ENCODE results near the gene PODXL2.
A peak's percentile ranks its signal among the peaks of the same experiment; 100 is the strongest.
"Not testable (repeated sequence)": the region's sequence is repeated elsewhere in the genome, so short reads cannot be mapped to it uniquely, and the experiment has no call there.

The PODXL2 gene

DNA sequence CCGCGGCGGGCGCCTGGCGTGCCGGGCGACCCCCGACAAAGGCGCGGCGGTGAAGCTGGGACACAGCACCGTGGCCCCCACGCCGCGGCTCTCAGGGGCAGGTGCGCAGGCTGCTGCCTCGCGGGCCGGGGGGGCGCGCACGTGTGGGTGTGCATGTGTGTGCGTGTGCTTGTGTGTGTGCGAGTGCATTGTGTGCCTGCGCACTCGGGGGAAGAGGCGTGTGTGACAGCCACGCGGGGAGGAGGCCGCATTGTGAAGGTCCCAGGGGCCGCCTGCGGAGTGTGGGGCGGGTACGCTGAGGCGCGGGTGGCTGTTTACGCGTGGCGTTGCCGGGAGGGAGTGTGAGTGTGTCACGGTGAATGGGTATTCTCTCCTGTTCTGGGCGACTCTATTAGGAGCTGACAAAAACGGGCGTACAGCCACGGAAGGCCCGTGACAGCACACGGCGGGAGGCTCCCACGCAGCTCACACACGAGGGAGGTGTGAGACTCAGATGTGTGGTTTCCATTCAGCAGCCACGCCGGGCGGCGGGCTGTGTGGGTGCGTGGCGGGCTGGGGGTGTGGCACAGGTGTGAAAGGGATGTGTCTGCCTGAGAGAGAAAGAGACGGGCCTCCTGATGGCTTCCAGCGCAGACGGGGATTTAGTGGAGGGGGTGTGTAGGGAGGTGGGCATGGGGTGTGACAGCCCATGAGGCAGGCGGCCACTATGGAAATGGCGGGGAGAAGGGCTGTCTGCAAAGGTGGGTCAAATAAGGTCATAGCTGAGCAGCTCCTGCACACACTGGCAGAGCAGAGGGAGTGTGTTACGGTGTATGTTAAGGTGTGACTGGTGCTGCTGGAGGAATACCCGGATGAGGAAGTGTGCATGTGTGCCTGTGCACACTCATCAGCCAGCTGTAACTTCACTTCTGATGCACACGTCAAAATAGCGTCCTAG is 750 bp downstream of the PODXL2 start:
- DNase-seq = no peak

DNA sequence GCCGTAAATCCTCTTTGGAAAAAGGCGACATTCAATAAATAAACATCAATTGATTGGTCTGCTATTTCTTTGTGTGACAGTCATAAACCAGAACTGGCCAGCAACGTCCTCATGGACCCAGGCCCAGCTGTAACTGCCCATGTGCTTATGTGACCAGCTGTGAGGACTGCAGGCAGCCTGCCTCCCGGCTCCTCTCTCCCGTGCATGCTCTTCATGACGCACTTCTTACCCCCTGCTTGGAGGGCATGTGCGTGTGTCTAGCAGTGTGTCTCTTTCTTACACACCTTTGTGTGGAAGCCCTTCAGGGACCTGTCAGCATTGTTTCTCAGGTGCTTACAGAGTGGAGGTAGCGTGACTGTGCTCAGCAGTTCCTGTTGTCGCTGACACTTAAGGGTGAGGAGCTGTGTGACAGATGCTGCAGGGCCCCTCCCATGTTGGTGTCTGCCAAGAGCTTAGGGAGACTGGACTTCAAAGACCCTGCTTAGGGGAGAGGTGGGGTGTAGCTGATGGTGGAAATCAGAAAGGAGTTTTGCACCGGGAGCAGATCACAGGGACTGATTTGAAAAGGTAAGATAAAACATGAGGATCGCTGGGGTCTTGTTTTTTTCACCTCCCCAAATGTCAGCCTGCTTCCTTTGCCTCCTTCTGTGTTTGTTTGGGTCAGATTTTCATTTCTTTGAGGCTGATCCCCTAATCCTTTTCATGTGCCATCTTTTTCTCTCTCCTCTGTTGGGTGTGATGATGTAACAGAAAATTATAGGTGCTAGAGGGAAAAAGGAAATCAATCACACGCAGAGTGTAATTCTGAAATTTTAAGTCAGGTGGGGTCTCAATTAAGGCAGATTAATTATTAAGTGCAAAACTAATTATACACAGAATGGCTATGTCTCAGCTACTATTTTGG is 2.1 kb downstream of the PODXL2 start:
- no peak for DNase-seq

DNA sequence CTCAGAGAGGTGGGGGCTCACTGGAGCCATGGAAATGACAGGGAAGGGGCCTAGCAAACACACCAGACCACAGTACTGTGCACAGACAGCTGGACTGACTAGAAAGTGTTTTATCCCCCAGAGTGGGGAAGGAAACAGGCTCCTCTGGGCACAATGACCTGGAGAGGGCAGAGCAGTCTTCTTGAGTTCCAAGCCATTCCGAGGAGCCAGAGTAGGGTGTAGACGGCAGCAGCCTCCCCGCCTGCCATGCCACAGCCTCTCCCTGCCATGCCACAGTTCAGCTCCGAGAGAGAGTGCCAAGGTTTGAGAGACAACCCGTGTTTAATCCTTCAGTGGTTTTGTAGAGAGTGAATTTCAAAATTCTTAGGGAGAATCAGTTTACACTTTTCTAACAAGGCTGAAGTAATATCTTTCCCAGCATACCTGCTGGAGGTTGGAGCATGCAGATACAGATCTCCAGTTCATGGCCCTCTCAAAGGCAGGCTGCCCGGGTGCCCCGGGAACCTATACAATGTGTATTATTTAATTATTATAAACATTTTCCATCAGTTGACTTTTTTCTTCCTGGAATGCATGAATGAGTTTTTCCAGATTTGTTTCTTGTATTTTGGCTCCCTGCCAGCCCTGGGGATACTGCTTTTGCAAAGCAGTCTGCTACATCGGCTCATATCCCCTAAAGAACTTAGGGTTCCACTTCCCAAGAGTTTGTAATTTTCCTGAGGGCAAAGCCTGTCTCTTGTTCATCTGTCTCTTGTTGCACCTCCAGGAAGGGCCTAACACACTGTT is 3.2 kb downstream of the PODXL2 start:
- DNase-seq = no peak

DNA sequence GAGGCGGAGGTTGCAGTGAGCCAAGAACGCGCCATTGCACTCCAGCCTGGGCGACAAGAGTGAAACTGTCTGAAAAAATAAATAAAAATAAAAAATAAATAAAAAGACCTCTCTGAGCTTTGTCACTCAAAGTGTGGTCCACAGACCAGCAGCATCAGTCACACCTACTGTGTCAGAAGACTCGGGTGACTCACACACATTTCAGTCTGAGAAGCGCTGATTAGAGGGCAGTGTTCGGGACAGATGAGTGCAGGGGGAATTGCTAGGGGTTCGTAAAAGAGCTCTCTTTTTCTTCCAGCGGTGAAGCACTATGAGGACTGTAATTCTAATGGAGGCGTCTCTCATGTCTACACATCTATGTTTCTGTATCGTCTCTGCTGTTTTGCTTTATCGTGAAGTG is 5.7 kb downstream of the PODXL2 start:
- no peak for DNase-seq

DNA sequence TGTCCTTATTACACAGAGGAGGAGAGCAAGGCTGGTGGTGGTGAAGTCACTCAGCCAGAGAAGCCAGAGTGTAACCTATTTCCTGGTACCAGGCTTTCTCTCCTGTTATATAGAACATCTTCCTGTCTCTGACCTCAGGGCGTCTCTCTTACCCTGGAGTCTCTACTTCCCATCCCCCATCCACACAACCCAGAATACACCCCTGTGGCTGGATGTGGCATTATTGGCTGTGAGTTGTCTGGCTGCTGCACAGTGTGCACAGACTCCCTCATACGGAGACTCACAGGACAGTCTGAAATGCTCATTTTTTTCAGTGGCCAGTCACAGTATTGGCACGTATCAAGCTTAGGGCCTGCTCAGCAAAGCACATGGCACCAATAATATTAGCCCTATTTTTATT is 8.6 kb downstream of the PODXL2 start:
- peak; percentile 22 for DNase-seq

DNA sequence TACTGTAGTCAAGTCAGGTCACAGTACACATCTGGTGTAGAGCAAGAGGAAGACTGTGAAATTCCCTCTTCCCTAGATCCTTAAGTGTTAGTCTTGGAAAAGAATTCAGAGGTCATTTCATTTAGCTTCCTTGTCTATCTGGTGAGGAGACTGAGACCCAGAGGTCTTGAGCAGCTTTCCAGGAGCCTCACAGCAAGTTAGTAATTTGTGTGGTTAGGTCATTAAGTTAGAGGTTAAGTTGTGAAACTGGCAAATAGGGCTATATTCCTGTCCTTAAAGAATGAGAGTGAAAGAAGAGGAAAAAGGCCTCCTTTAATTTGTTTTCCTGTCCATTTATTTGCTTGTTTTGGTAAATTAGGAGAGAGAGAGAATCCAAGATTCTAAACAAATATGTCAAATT is 9.0 kb downstream of the PODXL2 start:
- no peak for DNase-seq

DNA sequence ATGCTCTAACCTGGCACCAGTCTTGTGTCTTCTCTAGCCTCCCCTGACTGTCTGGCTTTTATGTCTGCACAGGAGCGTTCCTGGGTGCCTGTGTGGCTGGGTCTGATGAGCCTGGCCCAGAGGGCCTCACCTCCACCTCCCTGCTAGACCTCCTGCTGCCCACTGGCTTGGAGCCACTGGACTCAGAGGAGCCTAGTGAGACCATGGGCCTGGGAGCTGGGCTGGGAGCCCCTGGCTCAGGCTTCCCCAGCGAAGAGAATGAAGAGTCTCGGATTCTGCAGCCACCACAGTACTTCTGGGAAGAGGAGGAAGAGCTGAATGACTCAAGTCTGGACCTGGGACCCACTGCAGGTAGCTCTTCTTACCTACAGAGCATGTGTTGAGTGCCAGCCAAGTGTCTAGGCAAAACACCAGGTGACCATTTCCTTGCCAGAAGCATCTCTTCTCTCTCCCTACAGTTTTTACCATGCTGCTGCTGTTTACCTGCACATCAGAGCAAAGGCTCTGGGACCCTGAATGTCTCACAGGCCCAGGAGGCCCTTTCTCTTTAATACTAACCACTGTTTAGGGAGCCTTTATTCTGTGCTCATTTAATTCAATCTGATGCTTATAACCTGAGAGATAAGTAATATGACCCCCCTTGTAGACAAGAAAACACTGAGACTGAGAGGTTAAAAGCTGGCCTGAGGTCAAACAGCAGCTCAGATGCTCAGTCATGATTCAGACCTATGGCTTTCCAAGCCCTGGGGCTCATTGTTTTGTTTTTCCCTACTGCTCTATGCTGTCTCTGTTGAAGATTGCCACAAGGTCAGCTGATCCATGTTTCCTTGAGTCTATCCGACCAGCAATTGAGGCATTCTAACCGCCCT is 10.4 kb downstream of the PODXL2 start:
- no peak for DNase-seq

DNA sequence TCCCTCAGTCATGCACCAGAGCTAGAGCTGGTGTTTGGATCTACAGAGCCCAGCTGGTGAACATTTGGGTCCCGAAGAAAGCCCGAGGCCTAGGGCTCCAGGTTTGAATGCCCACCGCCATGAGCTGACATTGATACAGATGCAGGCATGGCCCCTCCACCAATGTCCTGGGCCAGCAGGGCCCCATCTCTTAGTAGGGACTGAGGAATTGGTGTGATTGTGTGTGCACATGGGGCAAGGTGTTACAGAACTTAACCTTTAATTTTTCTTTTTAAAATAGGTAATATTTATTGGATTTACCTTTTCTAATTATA is 11.0 kb downstream of the PODXL2 start:
- no peak for DNase-seq

DNA sequence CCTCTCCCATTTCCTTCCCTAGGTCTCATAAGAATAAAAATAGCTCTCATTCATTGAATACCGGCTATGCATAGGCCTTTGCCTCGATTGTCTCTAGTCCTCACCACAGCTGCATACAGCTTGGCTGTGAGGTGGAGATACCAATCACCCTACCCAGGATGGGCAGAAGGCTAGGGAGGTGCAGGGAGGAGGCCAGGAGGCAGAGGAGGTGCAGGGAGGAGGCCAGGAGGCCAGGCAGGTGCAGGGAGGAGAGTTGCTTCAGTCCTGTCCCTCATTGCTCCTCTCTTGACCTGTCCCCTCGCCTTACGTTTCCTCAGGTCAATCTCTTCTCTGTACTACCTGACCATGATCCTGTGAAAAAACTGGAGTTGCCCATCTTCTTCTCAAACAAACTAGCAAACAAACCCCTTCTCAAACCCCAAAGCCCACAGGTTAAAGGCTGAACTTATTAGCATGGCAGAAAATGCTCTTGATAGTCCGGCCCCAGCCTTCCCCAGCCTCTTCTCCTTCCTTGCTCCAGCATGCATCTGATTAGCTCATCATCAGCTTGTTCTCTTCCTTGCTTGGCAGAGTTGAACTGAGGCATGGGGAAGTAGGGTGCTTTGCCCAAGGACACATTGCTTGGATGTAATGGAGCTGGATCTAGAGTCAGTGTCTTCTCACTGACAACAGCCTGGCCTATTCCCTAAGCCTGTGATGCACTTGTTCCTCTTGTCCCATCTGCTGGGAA is 15.8 kb downstream of the PODXL2 start:
- no peak for DNase-seq

DNA sequence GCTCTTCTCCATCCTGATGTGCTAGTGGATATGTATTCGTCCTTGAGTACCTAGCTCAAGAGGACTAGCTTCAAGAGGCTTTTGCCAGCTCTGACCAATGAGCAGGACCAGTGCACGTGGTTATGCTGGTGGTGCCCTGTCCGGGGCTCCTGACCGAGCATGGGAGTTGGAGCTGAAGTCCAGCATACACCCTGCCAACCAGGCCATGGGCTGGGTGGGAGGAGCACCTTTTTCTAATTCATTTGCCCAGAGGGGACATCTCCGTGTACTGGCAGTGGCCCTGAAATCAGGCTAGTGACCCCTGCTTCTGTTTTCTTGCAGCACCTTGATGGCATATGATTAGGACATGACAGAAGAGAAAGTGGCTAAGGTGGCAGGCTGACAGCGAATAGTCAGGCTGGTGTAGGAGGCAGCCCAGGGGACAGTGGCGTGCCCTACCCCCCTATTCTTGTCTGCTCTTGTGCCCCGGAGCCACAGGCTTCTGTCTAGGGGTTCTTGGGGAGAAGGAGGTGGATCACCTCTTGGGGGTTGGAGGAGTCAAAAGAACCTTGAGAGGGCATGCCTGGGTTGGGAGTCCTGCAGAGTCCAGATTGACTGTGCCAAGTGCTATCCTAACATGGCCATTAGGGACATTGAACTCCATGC is 16.5 kb downstream of the PODXL2 start:
- no peak for DNase-seq

DNA sequence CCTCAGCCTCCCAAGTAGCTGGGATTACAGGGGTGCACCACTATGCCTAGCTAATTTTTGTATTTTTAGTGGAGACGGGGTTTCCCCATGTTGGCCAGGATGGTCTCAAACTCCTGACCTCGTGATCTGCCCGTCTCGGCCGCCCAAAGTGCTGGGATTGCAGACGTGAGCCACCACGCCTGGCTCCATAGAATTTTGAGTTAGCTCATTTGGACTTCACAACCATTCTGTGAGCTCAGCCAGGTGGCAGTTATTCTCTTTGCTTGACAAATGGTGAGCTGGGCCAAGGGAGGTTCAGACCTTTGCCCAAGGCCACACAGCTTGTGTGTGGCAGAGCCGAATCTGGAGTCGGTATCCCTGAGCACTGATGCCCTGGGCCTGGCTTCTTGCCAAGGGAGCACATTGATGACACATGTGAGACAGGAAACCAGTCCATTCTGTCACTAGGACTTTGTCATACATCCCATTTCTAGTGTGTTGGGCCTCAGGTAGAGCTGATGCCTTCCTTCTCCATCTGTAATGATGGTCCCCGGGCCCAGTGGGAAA is 17.6 kb downstream of the PODXL2 start:
- no peak for DNase-seq

DNA sequence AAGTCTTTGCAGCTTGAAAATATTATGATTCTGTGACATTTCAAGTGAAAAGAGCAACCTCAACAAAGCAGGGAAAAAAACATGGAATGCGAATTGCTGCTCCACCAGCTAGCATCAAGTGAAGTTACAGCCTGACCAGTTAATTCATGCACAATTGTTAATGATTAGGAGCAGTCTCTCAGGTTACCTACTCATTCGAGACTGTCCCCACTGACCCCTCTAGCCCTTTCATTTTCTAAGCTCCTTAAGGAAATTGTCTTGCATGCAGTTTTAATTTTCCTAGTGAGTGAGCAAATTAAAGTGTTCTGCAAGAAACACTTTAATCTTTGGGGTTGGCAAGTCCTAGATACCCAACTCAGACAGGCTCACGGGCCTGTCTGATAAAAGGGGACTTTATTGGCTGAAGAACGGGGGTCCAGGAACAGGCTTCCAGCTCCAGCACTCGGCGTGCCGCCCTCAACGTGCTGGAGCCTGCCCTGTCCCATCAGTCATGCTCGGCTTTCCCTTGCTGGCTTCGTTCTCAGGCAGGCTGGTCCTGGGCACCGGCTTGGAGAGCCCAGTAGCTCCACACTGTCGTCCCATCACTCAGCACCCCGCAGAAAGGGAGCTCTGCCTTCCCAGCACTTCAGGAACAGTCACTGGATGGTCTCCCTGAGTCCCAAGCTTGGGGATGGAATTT is 18.3 kb downstream of the PODXL2 start:
- DNase-seq = no peak

DNA sequence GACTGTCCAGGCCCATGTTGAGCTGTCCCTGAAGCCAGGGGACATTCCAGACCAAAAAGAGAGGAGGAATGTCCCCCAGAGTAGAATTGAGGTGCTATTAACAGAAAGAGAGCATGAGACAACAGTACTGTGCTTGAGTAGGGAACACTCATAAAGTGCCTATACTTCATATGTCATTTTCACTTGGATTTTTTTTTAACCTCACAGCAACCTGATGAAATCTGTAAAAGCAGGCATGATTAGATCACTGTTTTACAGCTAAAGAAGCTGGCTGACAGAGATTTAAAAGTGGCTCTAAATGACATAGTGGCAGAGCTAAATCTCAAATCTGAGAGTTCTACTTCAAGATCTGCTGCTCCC is 18.8 kb downstream of the PODXL2 start:
- DNase-seq = no peak

DNA sequence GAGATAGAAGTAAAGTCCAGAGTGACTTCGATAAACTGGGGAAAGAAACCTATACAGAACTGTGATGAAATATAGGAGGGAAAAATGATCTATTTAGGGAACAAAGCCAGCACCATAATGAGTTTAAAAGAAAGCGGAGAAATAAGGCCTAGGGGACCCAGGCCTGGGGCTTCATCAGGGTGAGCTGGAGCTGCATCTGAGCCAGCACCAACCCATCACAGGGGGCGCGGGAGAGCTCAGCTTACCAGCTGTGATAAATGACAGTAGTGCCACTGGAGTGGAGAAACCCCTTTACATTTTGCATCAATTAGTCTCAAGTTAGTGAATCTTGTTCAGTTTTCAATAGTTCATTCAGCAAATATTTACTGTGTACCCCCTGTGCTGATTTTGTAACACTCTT is 21.3 kb downstream of the PODXL2 start:
- no peak for DNase-seq

DNA sequence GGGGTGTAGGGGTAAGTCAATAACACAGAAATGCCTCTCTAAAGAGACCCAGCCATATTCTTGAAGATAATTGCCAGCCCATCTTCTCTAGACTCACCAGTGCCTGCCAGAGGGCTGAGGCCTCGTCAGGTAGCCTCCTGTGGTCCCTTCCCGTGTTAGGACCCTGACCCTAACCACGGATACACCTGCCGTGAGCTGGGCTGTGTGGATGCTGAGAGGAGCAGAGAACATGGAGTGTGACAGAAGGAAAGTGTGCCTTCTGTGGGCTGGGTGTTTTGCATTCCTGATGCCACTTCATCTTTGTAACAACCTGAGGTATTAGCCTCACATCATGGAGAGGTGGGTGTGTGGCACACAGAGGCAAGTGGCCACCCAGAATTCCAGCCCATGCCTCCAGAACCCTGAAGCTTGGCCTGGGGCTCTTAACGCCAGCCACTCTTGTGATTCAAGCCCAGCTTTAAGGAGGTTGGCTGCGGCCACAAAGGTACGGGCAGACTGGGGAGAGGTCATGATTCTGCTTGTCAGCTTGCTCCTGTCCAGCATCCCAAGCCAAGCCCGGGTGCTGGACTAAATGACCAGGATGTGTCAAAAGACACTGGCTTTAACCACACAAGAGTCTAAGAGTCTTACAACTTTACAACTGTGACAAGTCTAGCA is 22.7 kb downstream of the PODXL2 start:
- DNase-seq = no peak

DNA sequence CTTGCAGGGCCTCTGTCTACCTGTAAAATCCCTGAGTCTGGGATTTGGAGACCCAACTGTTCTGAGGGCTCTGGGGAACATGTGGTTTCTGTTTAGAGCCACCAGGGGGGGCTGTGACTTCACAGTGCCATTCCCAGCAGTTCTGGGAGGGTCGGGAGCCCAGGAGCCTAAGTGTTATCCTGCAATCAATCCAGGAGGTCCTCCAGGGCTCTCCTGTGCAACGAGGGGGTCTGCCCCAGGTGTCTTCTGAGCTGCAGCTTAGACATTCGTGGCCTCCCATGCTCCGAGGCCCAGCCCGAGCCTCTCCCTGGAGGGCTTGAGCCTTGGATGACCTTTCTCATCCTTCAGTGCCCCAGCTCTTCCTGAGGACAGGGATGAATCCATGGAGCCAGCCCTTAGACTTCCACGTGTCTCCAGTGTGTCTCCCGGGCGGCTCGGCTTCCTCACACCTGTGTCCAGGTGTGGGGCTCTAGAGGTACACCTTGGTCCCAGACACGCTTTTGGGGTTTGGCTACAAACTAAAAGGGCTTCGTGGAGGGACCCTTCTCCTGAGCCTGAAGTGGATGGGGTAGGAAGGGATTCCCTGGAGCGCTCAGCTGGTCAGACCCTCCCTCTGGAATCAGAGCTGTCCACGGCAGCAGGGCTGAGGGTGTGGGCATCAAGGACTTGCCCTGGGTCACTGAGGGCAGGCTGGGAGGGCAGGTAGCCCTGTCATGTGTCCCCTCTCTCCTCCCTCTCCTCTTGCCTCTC is 23.4 kb downstream of the PODXL2 start:
- DNase-seq = peak; percentile 54

DNA sequence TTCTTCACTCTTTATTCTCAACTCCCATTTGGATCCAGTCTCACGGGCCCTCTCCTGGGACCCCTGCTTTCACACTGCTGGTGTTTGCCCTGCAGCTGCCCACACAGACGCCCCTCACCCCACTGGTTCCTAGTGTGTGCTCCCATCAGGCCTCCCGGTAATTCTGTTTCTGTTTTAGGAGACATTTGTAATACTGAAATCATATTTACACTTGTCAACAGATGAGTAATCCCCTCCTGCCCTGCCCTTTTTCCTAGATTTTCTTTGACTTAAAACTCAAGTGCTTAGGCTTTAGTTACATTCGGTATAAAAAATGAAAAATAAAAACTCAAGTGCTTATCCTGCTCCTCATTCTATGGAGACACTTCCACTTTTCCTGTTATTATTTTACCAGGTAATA is 25.4 kb downstream of the PODXL2 start:
- DNase-seq = no peak

DNA sequence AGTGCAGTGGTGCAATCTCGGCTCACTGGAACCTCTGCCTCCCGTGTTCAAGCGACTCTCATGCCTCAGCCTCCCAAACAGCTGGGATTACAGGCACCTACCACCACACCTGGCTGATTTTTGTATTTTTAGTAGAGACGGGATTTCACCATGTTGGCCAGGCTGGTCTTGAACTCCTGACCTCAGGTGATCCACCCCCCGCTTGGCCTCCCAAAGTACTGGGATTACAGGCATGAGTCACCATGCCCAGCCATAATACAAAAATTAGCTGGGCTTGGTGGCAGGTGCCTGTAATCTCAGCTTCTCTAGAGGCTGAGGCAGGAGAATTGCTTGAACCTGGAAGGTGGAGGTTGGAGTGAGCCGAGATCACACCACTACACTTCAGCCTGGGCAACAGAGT is 26.0 kb downstream of the PODXL2 start:
- not testable (repeated sequence) for DNase-seq

DNA sequence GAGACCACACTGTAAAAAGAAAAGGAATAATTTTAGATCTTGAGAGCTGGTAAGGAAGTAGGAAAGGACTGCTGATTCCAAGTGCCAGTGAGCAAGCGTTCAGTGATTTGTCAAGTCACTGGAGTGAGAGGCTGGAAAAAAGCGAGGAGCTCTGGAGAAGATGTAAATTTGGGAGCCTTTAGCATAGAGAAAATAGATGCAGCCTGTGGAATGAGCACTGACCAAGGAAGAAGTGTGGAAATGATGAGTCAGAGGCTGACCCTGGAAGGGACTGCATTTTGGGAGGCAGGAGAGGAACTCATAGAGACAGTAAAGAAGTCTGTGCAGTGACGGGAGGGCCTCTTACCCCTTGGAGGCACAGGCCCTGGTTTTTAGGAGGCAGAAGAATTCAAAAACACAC is 26.7 kb downstream of the PODXL2 start:
- peak; percentile 59 for DNase-seq

Data from fibroblast of skin of right biceps (primary cell).